Measurements from ENCODE around the gene PPP1R13L.

PPP1R13L gene

GRCh38 chr19:45370410-45371204 lies 34.3 kb downstream of the PPP1R13L start, which contains the start of gene ERCC2:
TSS of gene ERCC2 (minus strand) at chr19:45370573. CDS start at chr19:45370540, 33 bp downstream.
- DNase-seq (ENCODE audit: low read depth in 1 of 2, low spot score in 1 of 2): peak; percentile 99

- no peak for DNase-seq (ENCODE audit: low read depth in 1 of 2, low spot score in 1 of 2)
Observed at GRCh38 chr19:45368737-45369340, 36.0 kb downstream of the PPP1R13L start.

GRCh38 chr19:45368127-45368526 lies 36.7 kb downstream of the PPP1R13L start:
- DNase-seq (ENCODE audit: low read depth in 1 of 2, low spot score in 1 of 2): no peak

GRCh38 chr19:45364696-45365095 lies 40.2 kb downstream of the PPP1R13L start:
- no peak for DNase-seq (ENCODE audit: low read depth in 1 of 2, low spot score in 1 of 2)

- DNase-seq (ENCODE audit: low read depth in 1 of 2, low spot score in 1 of 2): no peak
Observed at GRCh38 chr19:45363861-45364459, 40.9 kb downstream of the PPP1R13L start.

GRCh38 chr19:45362291-45362690 lies 42.6 kb downstream of the PPP1R13L start:
- DNase-seq (ENCODE audit: low read depth in 1 of 2, low spot score in 1 of 2): no peak

- no peak for DNase-seq (ENCODE audit: low read depth in 1 of 2, low spot score in 1 of 2)
Observed at GRCh38 chr19:45361608-45362007, 43.3 kb downstream of the PPP1R13L start.

GRCh38 chr19:45358213-45358792 lies 46.6 kb downstream of the PPP1R13L start:
- DNase-seq (ENCODE audit: low read depth in 1 of 2, low spot score in 1 of 2): no peak

GRCh38 chr19:45357445-45357783 lies 47.5 kb downstream of the PPP1R13L start:
- DNase-seq (ENCODE audit: low read depth in 1 of 2, low spot score in 1 of 2): no peak

GRCh38 chr19:45356760-45357444 lies 48.0 kb downstream of the PPP1R13L start:
- DNase-seq (ENCODE audit: low read depth in 1 of 2, low spot score in 1 of 2): no peak

GRCh38 chr19:45355910-45356309 lies 49.0 kb downstream of the PPP1R13L start:
- DNase-seq (ENCODE audit: low read depth in 1 of 2, low spot score in 1 of 2): no peak

GRCh38 chr19:45355402-45355801 lies 49.5 kb downstream of the PPP1R13L start:
- DNase-seq (ENCODE audit: low read depth in 1 of 2, low spot score in 1 of 2): no peak

- no peak for DNase-seq (ENCODE audit: low read depth in 1 of 2, low spot score in 1 of 2)
Observed at GRCh38 chr19:45354241-45354842, 50.5 kb downstream of the PPP1R13L start.

- DNase-seq (ENCODE audit: low read depth in 1 of 2, low spot score in 1 of 2): no peak
Observed at GRCh38 chr19:45352914-45353796, 51.7 kb downstream of the PPP1R13L start.

- DNase-seq (ENCODE audit: low read depth in 1 of 2, low spot score in 1 of 2): no peak
Observed at GRCh38 chr19:45352471-45352870, 52.4 kb downstream of the PPP1R13L start.

- DNase-seq (ENCODE audit: low read depth in 1 of 2, low spot score in 1 of 2): no peak
Observed at GRCh38 chr19:45352062-45352461, 52.8 kb downstream of the PPP1R13L start.

- no peak for DNase-seq (ENCODE audit: low read depth in 1 of 2, low spot score in 1 of 2)
Observed at GRCh38 chr19:45351401-45351952, 53.4 kb downstream of the PPP1R13L start.

GRCh38 chr19:45350477-45351058 lies 54.3 kb downstream of the PPP1R13L start:
- no peak for DNase-seq (ENCODE audit: low read depth in 1 of 2, low spot score in 1 of 2)

- no peak for DNase-seq (ENCODE audit: low read depth in 1 of 2, low spot score in 1 of 2)
Observed at GRCh38 chr19:45349430-45349941, 55.4 kb downstream of the PPP1R13L start.
